Measurements from ENCODE around the gene TRIM8. TPM values are rescaled to one million over a fixed set of nuclear protein-coding genes. Genes with fewer than 3 reads are reported as not detected.

The TRIM8 gene
- 99.6 TPM for total RNA-seq
- long read RNA-seq, full-length matches to known transcripts = 108 of 159 reads
- long read RNA-seq, partial matches to known transcripts = 2 of 159 reads
- long read RNA-seq, other reads (novel, unspliced or antisense) = 49 of 159 reads

- peak; percentile 80 for DNase-seq (ENCODE audit: low spot score)
- intact Hi-C loops (cut with DNase I) = loop anchor here (2.0 kb wide), 1 partner anchor 31 kb away; no protein-coding TSS in a partner anchor
Observed at GRCh38 chr10:102644066-102644645, at the start of gene TRIM8. TRIM8 (plus strand) TSS chr10:102644479; CDS start chr10:102644618, 139 bp downstream.

GRCh38 chr10:102595293-102595692 lies 49.0 kb upstream of the TRIM8 start:
- intact Hi-C loops (cut with DNase I) = no loop called here
- peak; percentile 7 for DNase-seq (ENCODE audit: low spot score)

- intact Hi-C loops (cut with DNase I) = loop anchor here (2.0 kb wide), 1 partner anchor 47 kb away; no protein-coding TSS in a partner anchor
- peak; percentile 67 for DNase-seq (ENCODE audit: low spot score)
Observed at GRCh38 chr10:102595897-102596296, 48.4 kb upstream of the TRIM8 start.

- intact Hi-C loops (cut with DNase I) = loop anchor here (2.0 kb wide), 1 partner anchor 46 kb away; no protein-coding TSS in a partner anchor
- DNase-seq (ENCODE audit: low spot score) = peak; percentile 75
Observed at GRCh38 chr10:102596506-102596971, 47.7 kb upstream of the TRIM8 start.

DNA sequence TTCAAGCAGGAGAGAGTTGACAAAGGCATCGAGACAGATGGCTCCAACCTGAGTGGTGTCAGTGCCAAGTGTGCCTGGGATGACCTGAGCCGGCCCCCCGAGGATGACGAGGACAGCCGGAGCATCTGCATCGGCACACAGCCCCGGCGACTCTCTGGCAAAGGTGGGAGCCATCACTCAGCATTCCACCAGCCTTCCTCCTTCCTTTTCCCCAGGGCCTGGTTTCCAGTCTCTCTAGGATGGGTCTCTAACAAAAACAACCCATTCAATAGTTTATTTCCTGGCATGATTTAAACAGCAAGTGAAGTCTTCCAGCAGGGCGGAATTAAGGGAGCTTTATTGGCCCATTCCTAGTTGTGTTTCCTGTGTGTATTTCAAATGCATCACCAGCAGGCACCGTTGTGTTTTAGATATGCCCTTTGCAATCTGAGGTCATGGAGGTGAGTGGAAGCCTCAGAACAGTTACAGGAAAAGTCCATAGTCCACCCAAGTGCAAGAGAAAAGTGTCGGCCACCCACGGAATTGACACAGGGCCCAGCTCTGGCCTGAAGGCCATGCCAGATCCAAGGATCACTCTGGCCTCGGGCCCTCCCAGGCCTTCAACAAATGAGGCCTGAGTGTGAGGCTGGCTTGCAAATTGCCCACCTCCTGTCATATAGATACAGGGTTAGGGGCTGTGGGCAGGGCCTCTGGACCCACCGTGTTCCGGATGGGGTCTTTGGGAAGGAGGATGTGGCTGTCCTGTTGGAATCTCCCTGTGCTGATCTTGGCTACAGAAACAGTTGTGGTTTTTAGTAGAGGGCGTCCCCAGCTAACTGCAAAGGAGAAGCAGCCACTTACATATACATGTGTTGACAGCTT lies 46.9 kb upstream of the TRIM8 start:
- peak; percentile 75 for DNase-seq (ENCODE audit: low spot score)
- intact Hi-C loops (cut with DNase I) = loop anchor here (2.0 kb wide), 1 partner anchor 45 kb away; no protein-coding TSS in a partner anchor

GRCh38 chr10:102598243-102598642 lies 46.0 kb upstream of the TRIM8 start:
- intact Hi-C loops (cut with DNase I) = no loop called here

GRCh38 chr10:102599565-102600327 lies 44.5 kb upstream of the TRIM8 start:
- DNase-seq (ENCODE audit: low spot score) = no peak
- intact Hi-C loops (cut with DNase I) = no loop called here

More at GRCh38 chr10:102598243-102598642, 46.0 kb upstream of the TRIM8 start:
- peak; percentile 46 for DNase-seq (ENCODE audit: low spot score)

DNA sequence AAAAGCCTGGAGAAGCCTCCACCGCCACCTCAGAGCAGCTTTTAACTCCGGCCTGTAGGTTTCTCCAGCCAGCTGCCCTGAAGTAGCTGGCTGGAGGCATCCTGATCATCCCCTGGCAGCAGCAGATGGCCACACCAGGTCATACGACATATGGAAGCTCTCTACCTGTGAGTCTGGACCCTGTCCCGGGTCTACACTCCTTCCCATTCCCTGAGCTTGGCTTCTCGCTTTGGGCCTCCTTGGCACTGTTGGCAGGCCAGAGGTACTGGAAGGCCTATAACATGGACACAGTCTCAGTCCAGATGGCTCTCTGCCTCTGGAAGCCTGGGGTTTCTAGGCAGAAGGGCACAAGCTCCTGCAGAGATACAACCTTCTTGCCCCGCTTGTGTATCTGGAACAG lies 43.5 kb upstream of the TRIM8 start:
- no peak for DNase-seq (ENCODE audit: low spot score)
- intact Hi-C loops (cut with DNase I) = no loop called here

DNA sequence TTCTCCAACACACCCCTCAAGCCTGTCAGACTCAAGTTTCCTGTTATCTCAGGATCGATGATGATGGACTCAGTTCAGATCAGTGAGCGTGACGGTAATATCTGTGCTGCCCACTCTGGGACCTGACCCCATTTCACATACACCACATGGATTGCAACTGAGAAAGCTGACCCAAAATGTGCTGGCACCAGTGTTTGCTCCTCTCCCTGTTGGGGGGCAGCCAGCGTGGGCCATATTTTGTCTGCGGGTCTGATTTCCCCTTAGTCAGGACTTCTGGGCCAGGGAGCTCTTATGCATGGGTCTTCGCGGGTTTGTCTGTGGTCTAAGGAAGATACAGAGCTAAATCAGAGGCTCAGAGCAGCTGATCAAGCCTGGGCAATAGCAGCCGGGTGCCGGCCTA lies 42.6 kb upstream of the TRIM8 start:
- intact Hi-C loops (cut with DNase I) = no loop called here
- no peak for DNase-seq (ENCODE audit: low spot score)

DNA sequence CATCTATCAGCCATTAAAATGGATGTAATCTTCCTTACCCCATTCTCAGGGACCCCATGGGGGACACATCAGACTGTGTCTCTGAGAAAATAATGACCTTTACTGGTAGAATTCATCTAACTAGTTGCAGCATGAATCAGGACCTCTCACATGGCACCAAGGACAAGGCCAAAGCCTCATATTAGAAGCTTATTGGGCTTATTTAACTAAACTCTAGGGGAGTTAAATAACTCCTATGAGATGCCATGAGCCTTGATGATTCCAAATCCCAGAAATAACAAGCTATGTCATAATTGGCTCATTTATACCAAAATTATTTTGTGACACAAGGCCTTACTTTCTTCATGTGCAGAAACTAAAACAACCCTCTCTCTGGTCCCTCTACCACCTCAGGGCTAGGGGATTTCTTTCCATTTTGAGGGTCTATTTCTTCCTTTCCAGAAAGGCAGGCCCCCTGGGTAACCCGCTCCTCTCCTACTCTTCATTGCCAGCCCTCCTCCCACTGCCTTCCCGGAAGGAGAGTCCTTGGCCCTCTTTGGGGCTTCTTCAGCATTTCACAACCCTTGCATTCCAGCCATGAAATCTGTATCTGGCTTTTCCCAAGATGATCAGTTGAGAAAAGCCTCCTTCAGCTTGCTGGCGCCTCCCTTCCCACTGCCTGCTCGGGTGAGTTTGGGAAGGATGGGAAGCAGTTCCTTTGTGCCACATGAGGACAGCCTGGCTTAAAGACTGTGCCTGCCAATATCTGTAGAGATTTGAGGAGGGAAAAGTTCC lies 41.8 kb upstream of the TRIM8 start:
- DNase-seq (ENCODE audit: low spot score) = no peak
- intact Hi-C loops (cut with DNase I) = no loop called here

GRCh38 chr10:102603946-102604345 lies 40.3 kb upstream of the TRIM8 start:
- intact Hi-C loops (cut with DNase I) = no loop called here
- no peak for DNase-seq (ENCODE audit: low spot score)

DNA sequence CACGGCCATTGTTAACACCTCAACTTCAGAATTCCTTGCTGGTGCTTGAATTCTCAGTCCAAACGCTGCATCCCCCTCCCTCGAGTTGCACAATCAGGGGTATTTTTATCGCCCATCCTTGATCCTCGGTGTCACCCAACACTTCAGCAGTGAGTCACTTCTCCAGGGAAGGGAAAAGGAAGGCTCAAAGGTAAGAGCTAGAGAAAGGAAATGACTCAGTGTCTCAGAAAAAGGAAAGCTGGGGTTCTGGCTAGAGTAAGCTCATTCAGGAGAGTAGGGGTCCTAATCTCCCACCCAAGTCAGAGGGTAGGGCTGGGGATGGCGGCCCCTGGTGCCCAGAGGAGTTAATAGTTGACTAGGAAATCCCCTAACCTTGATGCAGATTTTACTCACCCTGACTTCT lies 39.8 kb upstream of the TRIM8 start:
- intact Hi-C loops (cut with DNase I) = no loop called here
- DNase-seq (ENCODE audit: low spot score) = no peak

DNA sequence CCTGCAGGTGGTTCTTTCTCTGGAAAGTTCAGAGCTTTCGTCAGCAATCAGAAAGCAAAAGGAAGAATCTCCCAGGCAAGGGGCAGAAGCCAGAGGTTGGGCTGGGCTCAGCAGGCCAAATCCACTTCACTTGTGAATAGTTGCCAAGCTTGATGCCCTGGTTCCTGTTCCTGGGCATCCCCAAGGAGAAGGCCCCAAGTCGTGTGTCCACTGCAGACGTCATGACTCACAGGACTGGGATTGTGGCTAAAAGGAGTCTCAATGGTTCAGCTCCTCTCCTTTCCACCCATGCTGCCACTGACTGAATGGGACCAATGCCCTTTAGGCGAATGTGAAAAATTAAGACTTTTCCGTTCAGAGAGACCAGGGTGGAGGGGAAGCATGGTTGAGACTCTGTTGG lies 38.6 kb upstream of the TRIM8 start:
- intact Hi-C loops (cut with DNase I) = no loop called here
- no peak for DNase-seq (ENCODE audit: low spot score)

DNA sequence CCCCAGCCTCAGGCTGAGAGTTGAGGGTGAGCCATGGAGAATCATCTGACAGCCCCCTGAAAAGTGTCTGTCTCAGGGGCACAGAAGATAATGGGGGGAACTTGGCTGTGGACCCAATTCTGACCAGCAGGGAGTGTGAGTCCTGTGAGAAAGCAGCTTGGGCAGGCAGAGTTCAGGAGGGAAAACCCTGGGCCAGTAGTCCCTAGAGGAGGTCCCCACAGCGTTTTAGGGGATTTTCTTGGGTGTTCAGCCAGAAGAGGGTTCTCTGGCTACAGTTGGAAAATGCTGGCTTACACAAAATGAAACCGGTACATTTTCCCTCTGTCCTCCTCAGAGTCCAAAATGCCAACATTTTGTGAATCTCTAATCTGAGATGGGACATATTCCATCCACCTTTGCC lies 35.8 kb upstream of the TRIM8 start:
- intact Hi-C loops (cut with DNase I) = no loop called here
- DNase-seq (ENCODE audit: low spot score) = no peak

DNA sequence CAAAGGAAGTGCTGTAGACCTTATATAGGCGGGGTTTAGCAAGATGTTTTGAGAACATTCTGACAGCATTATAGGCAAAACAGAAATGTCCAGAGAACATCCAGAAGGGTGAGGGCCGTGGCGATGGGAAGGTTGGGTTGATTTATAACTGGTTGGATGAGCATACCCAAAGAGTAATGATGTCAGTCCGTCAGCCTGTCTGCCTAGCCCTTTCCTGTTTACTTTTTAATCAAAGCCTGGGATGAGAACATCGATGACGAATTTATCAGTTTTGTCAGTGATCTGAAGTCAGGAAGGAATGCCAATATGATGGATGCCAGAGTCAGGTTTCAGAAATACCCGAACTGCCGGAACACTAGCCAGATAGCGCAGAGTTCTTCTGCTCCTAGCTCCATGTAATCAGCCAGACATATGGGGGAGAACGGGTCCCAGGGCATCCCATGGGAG lies 33.8 kb upstream of the TRIM8 start:
- intact Hi-C loops (cut with DNase I) = no loop called here

DNA sequence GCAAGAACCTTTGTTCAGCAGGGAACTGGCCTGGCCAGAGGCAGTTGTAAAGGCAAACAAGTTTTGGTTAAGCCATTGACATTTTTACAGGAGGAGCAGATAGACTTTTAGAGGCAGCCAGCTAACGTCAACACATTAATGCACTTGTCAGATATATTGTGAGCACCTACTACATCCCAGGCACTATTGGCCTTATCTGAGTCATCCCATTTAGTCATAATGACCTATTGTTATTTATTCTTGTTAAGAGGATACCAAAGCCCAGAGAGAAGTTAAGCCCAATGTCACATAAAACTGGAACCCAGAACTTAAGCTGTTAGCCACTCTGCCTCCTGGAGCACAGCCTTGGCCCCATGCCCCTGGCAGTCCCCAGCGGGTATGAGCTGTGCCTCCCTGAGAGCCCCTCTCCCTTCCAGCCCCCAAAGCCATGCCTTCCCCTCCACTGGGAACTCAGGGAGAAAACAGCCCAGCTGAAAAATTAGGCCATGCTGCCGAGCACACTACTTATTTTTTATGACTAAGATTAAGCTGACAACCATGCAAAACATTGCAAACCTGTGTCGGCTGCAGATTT lies 32.7 kb upstream of the TRIM8 start:
- intact Hi-C loops (cut with DNase I) = no loop called here
- DNase-seq (ENCODE audit: low spot score) = no peak

More for the DNA sequence above, 33.8 kb upstream of the TRIM8 start:
- DNase-seq (ENCODE audit: low spot score) = no peak

GRCh38 chr10:102612964-102613275 lies 31.4 kb upstream of the TRIM8 start:
- intact Hi-C loops (cut with DNase I) = no loop called here
- no peak for DNase-seq (ENCODE audit: low spot score)

DNA sequence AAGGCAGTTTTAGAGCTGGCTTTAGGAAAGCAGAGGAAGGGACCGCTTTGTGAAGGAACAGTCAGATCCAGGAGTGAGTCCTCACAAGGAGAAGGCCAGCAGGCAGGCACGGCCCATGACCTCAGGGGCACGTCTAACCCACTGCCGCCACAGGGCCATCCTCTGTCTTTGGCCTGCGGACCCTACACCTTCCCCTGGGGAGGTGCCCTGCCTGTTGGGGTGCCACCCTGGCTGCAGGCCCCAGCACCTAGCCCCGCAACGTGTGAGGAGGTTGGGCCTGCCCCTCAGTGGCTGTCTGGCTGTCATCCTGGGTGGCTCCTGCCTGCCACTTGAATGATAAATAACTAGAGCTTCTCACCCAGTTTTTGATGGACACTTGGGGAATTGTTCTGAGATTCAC lies 31.0 kb upstream of the TRIM8 start:
- DNase-seq (ENCODE audit: low spot score) = no peak
- intact Hi-C loops (cut with DNase I) = no loop called here

- intact Hi-C loops (cut with DNase I) = no loop called here
- DNase-seq (ENCODE audit: low spot score) = no peak
Observed at GRCh38 chr10:102613785-102614184, 30.5 kb upstream of the TRIM8 start.

All from cardiac septum (tissue), 1 donor.